NT2/D1 (cell line): ENCODE measurements around the gene JPT1.

Source experiments
- DNase-seq: peaks from one replicate; pipeline ENCODE4 v3.0.0-alpha.2; 2011; ENCODE audit warnings: low read depth, low spot score
- H3K27me3 ChIP-seq: 2 replicates; pipeline ENCODE4 v1.6.0; 2011; ENCODE audit warnings: mild to moderate bottlenecking; ENCODE audit not compliant: insufficient read length, insufficient read depth
- H3K36me3 ChIP-seq: 2 replicates; pipeline ENCODE4 v1.6.1; 2011; ENCODE audit warnings: mild to moderate bottlenecking, low read length, mixed read lengths; ENCODE audit not compliant: insufficient read depth, insufficient read length
- H3K4me1 ChIP-seq: 2 replicates; pipeline ENCODE4 v1.5.1; 2011; ENCODE audit not compliant: insufficient read depth, insufficient read length
- H3K4me3 ChIP-seq: 2 replicates; pipeline ENCODE4 v1.5.1; 2011; ENCODE audit warnings: low read depth; ENCODE audit not compliant: insufficient read length
- H3K9ac ChIP-seq: 2 replicates; pipeline ENCODE4 v1.6.0; 2011; ENCODE audit warnings: low read depth; ENCODE audit not compliant: insufficient read length
- H3K9me3 ChIP-seq: 2 replicates; pipeline ENCODE4 v1.5.1; 2011; ENCODE audit warnings: mild to moderate bottlenecking, low read length; ENCODE audit not compliant: insufficient read depth
- SUZ12 ChIP-seq: IDR thresholded peaks from 2 replicates; pipeline ENCODE4 v1.6.1; 2011; ENCODE audit not compliant: insufficient read length, insufficient read depth; ENCODE audit errors: extremely low read depth
- YY1 ChIP-seq: IDR thresholded peaks from 2 replicates; pipeline ENCODE4 v1.6.1; 2011; ENCODE audit not compliant: insufficient read length, insufficient read depth
- ZNF274 ChIP-seq: IDR thresholded peaks from 2 replicates; pipeline ENCODE4 v1.6.1; 2011; ENCODE audit warnings: mild to moderate bottlenecking, low read depth, low read length

The JPT1 gene

DNA sequence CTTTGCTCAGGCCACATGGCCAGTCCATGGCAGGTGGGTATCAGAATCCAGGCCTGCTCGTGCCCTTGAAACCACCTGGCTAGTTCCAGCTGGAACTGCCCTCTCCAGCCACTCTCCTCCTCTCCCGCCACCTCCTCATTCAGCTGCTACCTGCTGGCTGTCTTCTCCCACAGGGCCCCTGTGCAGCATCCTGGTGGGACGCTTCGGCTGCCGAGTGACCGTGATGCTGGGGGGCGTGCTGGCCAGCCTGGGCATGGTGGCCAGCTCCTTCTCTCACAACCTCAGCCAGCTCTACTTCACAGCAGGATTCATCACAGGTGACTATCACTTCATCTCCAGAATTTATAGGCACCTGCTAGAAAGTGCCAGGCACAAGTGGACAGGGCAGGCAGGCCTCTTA is 56.4 kb downstream of the JPT1 start:
- Histone ChIP-seq H3K36me3 (peaks cover 64% of the 10 kb centered on the region), H3K9ac (no peak overlapping the region), H3K4me3 (no peak overlapping the region), H3K9me3 (no peaks in the 10 kb centered on the region), H3K4me1 (peaks cover 38% of the 10 kb centered on the region), H3K27me3 (no peaks in the 10 kb centered on the region)
- TF ChIP-seq YY1, result no peak
- no peak for TF ChIP-seq ZNF274
- TF ChIP-seq SUZ12, result no peak
- no peak for DNase-seq

DNA sequence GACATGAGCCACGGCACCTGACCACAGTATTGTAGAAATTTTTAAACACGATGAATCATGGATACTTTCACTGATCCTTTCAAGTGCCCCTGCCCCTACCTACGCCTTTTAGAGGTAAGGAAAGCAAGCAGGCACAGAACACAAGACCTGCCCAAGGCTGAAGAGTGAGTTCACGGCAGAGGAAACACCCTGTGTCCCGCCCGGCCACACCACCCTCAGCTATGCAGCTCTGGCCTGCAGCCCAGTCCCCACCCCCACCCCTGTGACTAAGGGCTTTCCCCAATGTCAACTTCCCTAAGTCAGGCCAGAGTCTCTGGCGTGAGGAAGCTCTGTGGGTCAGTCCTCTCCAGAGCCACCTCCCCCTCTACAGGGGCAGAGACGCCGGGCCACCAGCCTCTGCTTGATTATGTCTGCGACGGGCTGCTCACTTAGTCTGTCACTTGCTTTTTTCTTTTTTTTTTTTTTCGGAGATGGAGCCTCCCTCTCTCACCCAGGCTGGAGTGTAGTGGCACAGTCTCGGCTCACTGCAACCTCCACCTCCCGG is 58.2 kb downstream of the JPT1 start:
- TF ChIP-seq YY1 (no peak), SUZ12 (no peak), ZNF274 (no peak)
- Histone ChIP-seq H3K4me3 (no peak overlapping the region), H3K4me1 (peaks cover 44% of the 10 kb centered on the region), H3K9me3 (no peaks in the 10 kb centered on the region), H3K27me3 (no peaks in the 10 kb centered on the region), H3K9ac (no peak overlapping the region), H3K36me3 (peaks cover 61% of the 10 kb centered on the region)
- DNase-seq, result no peak

- H3K9ac ChIP-seq, result peak overlapping the region; percentile 52
- no peak overlapping the region for H3K4me3 ChIP-seq
- peaks cover 52% of the 10 kb centered on the region for H3K36me3 ChIP-seq
- no peaks in the 10 kb centered on the region for H3K27me3 ChIP-seq
- no peaks in the 10 kb centered on the region for H3K9me3 ChIP-seq
- peaks cover 42% of the 10 kb centered on the region for H3K4me1 ChIP-seq
- TF ChIP-seq ZNF274, result no peak
- no peak for DNase-seq
Measured at GRCh38 chr17:75094871-75095399, 59.4 kb downstream of the JPT1 start.

- H3K4me3 ChIP-seq, result no peak overlapping the region
- H3K9me3 ChIP-seq, result no peaks in the 10 kb centered on the region
- peaks cover 39% of the 10 kb centered on the region for H3K36me3 ChIP-seq
- peak overlapping the region; percentile 1 for H3K9ac ChIP-seq
- DNase-seq, result no peak
- no peaks in the 10 kb centered on the region for H3K27me3 ChIP-seq
- H3K4me1 ChIP-seq, result peaks cover 39% of the 10 kb centered on the region
- no peak for TF ChIP-seq YY1
- TF ChIP-seq SUZ12, result no peak
- no peak for TF ChIP-seq ZNF274
Measured at GRCh38 chr17:75093548-75094158, 60.7 kb downstream of the JPT1 start.

DNA sequence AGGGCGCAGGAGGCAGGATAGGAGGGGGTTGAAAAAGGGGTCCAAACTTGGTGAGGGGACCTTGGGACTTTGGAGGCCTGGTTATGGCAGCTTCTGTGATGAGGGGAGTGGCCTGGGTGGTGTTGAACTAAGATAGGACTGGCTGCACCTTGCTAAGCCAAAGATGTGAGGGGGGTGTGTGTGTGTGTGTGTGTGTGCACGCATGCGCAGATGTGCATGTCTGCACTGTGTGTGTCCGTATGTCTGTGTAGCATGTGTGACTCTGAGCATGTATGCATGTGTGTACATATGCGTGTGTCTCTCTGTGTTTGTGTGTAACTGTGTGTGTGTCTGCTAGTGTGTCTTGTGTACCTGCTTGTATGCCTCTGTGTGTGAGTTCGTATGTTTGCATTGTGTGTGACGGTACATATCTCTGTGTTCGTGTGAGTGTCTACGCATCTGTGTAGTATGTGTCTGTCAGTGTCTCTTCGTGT is 62.4 kb downstream of the JPT1 start:
- Histone ChIP-seq H3K9ac (peak overlapping the region; percentile 58), H3K9me3 (no peaks in the 10 kb centered on the region), H3K4me1 (peaks cover 39% of the 10 kb centered on the region), H3K27me3 (no peaks in the 10 kb centered on the region), H3K4me3 (peak overlapping the region; percentile 0), H3K36me3 (peaks cover 22% of the 10 kb centered on the region)
- DNase-seq, result no peak
- TF ChIP-seq ZNF274, result no peak

- Histone ChIP-seq H3K9me3 (no peaks in the 10 kb centered on the region), H3K9ac (peak overlapping the region; percentile 58), H3K4me3 (peak overlapping the region; percentile 23), H3K27me3 (no peaks in the 10 kb centered on the region), H3K4me1 (peaks cover 39% of the 10 kb centered on the region), H3K36me3 (peaks cover 20% of the 10 kb centered on the region)
- DNase-seq, result no peak
- TF ChIP-seq YY1 (no peak), SUZ12 (no peak), ZNF274 (no peak)
Measured at GRCh38 chr17:75090871-75091854, 63.1 kb downstream of the JPT1 start.

GRCh38 chr17:75088465-75089417 is 65.6 kb downstream of the JPT1 start:
- Histone ChIP-seq H3K9me3 (no peaks in the 10 kb centered on the region), H3K36me3 (peaks cover 8% of the 10 kb centered on the region), H3K9ac (peak overlapping the region; percentile 98), H3K27me3 (no peaks in the 10 kb centered on the region), H3K4me3 (peak overlapping the region; percentile 81), H3K4me1 (peaks cover 26% of the 10 kb centered on the region)
- TF ChIP-seq YY1, result no peak
- no peak for TF ChIP-seq ZNF274
- TF ChIP-seq SUZ12, result no peak
- DNase-seq, result no peak
